ENCODE results near the gene EML5. TPM values are rescaled to one million over a fixed set of nuclear protein-coding genes. Genes with fewer than 3 reads are reported as not detected.

The EML5 gene
- total RNA-seq, 4 donors from 2014 or later, result 2.7 to 3.7 (median 3.7) TPM

GRCh38 chr14:88838015-88838414 is 45.3 kb upstream of the EML5 start:
- no peak overlapping the region for H3K27ac ChIP-seq (replicated peaks in 1 of 4)
- DNase-seq (ENCODE audit: extremely low spot score), result no peak
- TF ChIP-seq CTCF (IDR thresholded peaks at IDR 0.05) (no peak), POLR2A (IDR thresholded peaks at IDR 0.05; ENCODE audit: low read depth) (no peak), POLR2AphosphoS5 (IDR thresholded peaks at IDR 0.05) (no peak), EP300 (IDR thresholded peaks at IDR 0.05) (no peak)
- peaks cover 0 to 6% (median 2%) of the 10 kb centered on the region in 4 donors for H3K36me3 ChIP-seq
- H3K4me1 ChIP-seq, result peaks cover 0 to 34% (median 31%) of the 10 kb centered on the region in 4 donors
- H3K27me3 ChIP-seq, result no peaks in the 10 kb centered on the region
- 97% methylated on average over 3 of the region's 3 CpGs for WGBS
- H3K4me3 ChIP-seq, result no peak overlapping the region
- intact Hi-C loops (cut with DNase I), result no loop called here
- H3K9me3 ChIP-seq, result no peaks in the 10 kb centered on the region

GRCh38 chr14:88837495-88837894 is 44.7 kb upstream of the EML5 start:
- H3K27ac ChIP-seq (replicated peaks in 1 of 4), result no peak overlapping the region
- WGBS, result 97% methylated on average over 1 of the region's 1 CpG
- H3K4me3 ChIP-seq, result no peak overlapping the region
- peaks cover 0 to 39% (median 31%) of the 10 kb centered on the region in 4 donors for H3K4me1 ChIP-seq
- TF ChIP-seq EP300 (IDR thresholded peaks at IDR 0.05), result no peak
- TF ChIP-seq CTCF (IDR thresholded peaks at IDR 0.05), result no peak
- no peak for TF ChIP-seq POLR2A (IDR thresholded peaks at IDR 0.05; ENCODE audit: low read depth)
- no peak for TF ChIP-seq POLR2AphosphoS5 (IDR thresholded peaks at IDR 0.05)
- no peaks in the 10 kb centered on the region for H3K9me3 ChIP-seq
- intact Hi-C loops (cut with DNase I), result no loop called here
- DNase-seq (ENCODE audit: extremely low spot score), result no peak
- H3K36me3 ChIP-seq, result peaks cover 0 to 6% (median 2%) of the 10 kb centered on the region in 4 donors
- no peaks in the 10 kb centered on the region for H3K27me3 ChIP-seq

GRCh38 chr14:88835661-88836060 is 42.9 kb upstream of the EML5 start:
- peaks cover 0 to 57% (median 47%) of the 10 kb centered on the region in 4 donors for H3K4me1 ChIP-seq

GRCh38 chr14:88834883-88835431 is 42.2 kb upstream of the EML5 start:
- Histone ChIP-seq H3K27ac (replicated peaks in 1 of 4) (peak overlapping the region; percentile 40 to 68 (median 64)), H3K27me3 (no peaks in the 10 kb centered on the region), H3K36me3 (no peaks in the 10 kb centered on the region), H3K4me3 (no peak overlapping the region), H3K4me1 (peaks cover 0 to 64% (median 52%) of the 10 kb centered on the region in 4 donors), H3K9me3 (no peaks in the 10 kb centered on the region)
- no peak for DNase-seq (ENCODE audit: extremely low spot score)
- TF ChIP-seq EP300 (IDR thresholded peaks at IDR 0.05), result no peak
- TF ChIP-seq CTCF (IDR thresholded peaks at IDR 0.05), result no peak
- TF ChIP-seq POLR2A (IDR thresholded peaks at IDR 0.05; ENCODE audit: low read depth), result no peak
- intact Hi-C loops (cut with DNase I), result no loop called here

More at GRCh38 chr14:88835661-88836060, 42.9 kb upstream of the EML5 start:
- H3K4me3 ChIP-seq, result no peak overlapping the region
- no peak for TF ChIP-seq CTCF (IDR thresholded peaks at IDR 0.05)
- TF ChIP-seq EP300 (IDR thresholded peaks at IDR 0.05), result no peak
- TF ChIP-seq POLR2A (IDR thresholded peaks at IDR 0.05; ENCODE audit: low read depth), result no peak
- no peak for TF ChIP-seq POLR2AphosphoS5 (IDR thresholded peaks at IDR 0.05)
- peaks cover 0 to under 1% (median 0%) of the 10 kb centered on the region in 4 donors for H3K36me3 ChIP-seq
- no peaks in the 10 kb centered on the region for H3K27me3 ChIP-seq
- no peaks in the 10 kb centered on the region for H3K9me3 ChIP-seq
- peak overlapping the region; percentile 40 to 68 (median 64) for H3K27ac ChIP-seq (replicated peaks in 1 of 4)
- intact Hi-C loops (cut with DNase I), result no loop called here
- DNase-seq (ENCODE audit: extremely low spot score), result no peak

GRCh38 chr14:88831284-88831683 is 38.5 kb upstream of the EML5 start:
- Histone ChIP-seq H3K27me3 (no peaks in the 10 kb centered on the region), H3K36me3 (no peaks in the 10 kb centered on the region), H3K4me3 (no peak overlapping the region), H3K27ac (replicated peaks in 1 of 4) (peak overlapping the region; percentile 56 to 70 (median 62)), H3K9me3 (no peaks in the 10 kb centered on the region), H3K4me1 (peaks cover 0 to 86% (median 63%) of the 10 kb centered on the region in 4 donors)
- TF ChIP-seq POLR2AphosphoS5 (IDR thresholded peaks at IDR 0.05) (peak; percentile 34 to 62), CTCF (IDR thresholded peaks at IDR 0.05) (no peak), EP300 (IDR thresholded peaks at IDR 0.05) (no peak), POLR2A (IDR thresholded peaks at IDR 0.05; ENCODE audit: low read depth) (no peak)
- DNase-seq (ENCODE audit: extremely low spot score), result no peak
- intact Hi-C loops (cut with DNase I), result no loop called here
